Measurements from ENCODE around the gene SLC35A3. TPM values are rescaled to one million over a fixed set of nuclear protein-coding genes. Genes with fewer than 3 reads are reported as not detected.
A peak's percentile ranks its signal among the peaks of the same experiment; 100 is the strongest.
"Not testable (repeated sequence)": the region's sequence is repeated elsewhere in the genome, so short reads cannot be mapped to it uniquely, and the experiment has no call there.

The SLC35A3 gene
- total RNA-seq, 1 donor from 2014 or later = 25.3 TPM

GRCh38 chr1:99965646-99966375, 4.0 kb upstream of the SLC35A3 start:
- FAIRE-seq = no peak
- DNase-seq (ENCODE audit: low read depth) = peak; percentile 72
- Histone ChIP-seq H3K36me3 (ENCODE audit: control insufficient read depth, insufficient read depth, low read length) (no peaks in the 10 kb centered on the region), H3K4me3 (ENCODE audit: low read depth, low read length) (no peak overlapping the region), H3K27me3 (ENCODE audit: control insufficient read depth, insufficient read depth, low read length) (no peaks in the 10 kb centered on the region)
- TF ChIP-seq CTCF (IDR thresholded peaks at IDR 0.05; ENCODE audit: insufficient read depth, low read length, severe bottlenecking) = no peak

- no peak for TF ChIP-seq CTCF (IDR thresholded peaks at IDR 0.05; ENCODE audit: insufficient read depth, low read length, severe bottlenecking)
- FAIRE-seq (no peak), DNase-seq (ENCODE audit: low read depth) (no peak)
- no peak overlapping the region for H3K4me3 ChIP-seq (ENCODE audit: low read depth, low read length)
- H3K27me3 ChIP-seq (ENCODE audit: control insufficient read depth, insufficient read depth, low read length) = no peaks in the 10 kb centered on the region
- no peaks in the 10 kb centered on the region for H3K36me3 ChIP-seq (ENCODE audit: control insufficient read depth, insufficient read depth, low read length)
These were observed 1.6 kb upstream of the SLC35A3 start for GRCh38 chr1:99968214-99968613.

- TF ChIP-seq CTCF (IDR thresholded peaks at IDR 0.05; ENCODE audit: insufficient read depth, low read length, severe bottlenecking) = no peak
- H3K4me3 ChIP-seq (ENCODE audit: low read depth, low read length) = peak overlapping the region; percentile 91
- H3K27me3 ChIP-seq (ENCODE audit: control insufficient read depth, insufficient read depth, low read length) = no peaks in the 10 kb centered on the region
- FAIRE-seq (no peak), DNase-seq (ENCODE audit: low read depth) (peak; percentile 24)
- H3K36me3 ChIP-seq (ENCODE audit: control insufficient read depth, insufficient read depth, low read length) = no peaks in the 10 kb centered on the region
These were observed 502 bp upstream of the SLC35A3 start for GRCh38 chr1:99969260-99969728.

GRCh38 chr1:99970713-99971255, 988 bp downstream of the SLC35A3 start:
- Histone ChIP-seq H3K4me3 (ENCODE audit: low read depth, low read length) (peak overlapping the region; percentile 91), H3K36me3 (ENCODE audit: control insufficient read depth, insufficient read depth, low read length) (no peaks in the 10 kb centered on the region), H3K27me3 (ENCODE audit: control insufficient read depth, insufficient read depth, low read length) (no peaks in the 10 kb centered on the region)
- TF ChIP-seq CTCF (IDR thresholded peaks at IDR 0.05; ENCODE audit: insufficient read depth, low read length, severe bottlenecking) = no peak
- DNase-seq (ENCODE audit: low read depth) = peak; percentile 13
- FAIRE-seq = no peak

- DNase-seq (ENCODE audit: low read depth) = peak; percentile 26
- not testable (repeated sequence) for H3K4me3 ChIP-seq (ENCODE audit: low read depth, low read length); FAIRE-seq; H3K36me3 ChIP-seq (ENCODE audit: control insufficient read depth, insufficient read depth, low read length); H3K27me3 ChIP-seq (ENCODE audit: control insufficient read depth, insufficient read depth, low read length)
These were observed 2.3 kb downstream of the SLC35A3 start for GRCh38 chr1:99972066-99972465.

GRCh38 chr1:99975529-99975928, 5.7 kb downstream of the SLC35A3 start:
- DNase-seq (ENCODE audit: low read depth) = no peak
- H3K36me3 ChIP-seq (ENCODE audit: control insufficient read depth, insufficient read depth, low read length) = no peaks in the 10 kb centered on the region
- no peak overlapping the region for H3K4me3 ChIP-seq (ENCODE audit: low read depth, low read length)
- no peaks in the 10 kb centered on the region for H3K27me3 ChIP-seq (ENCODE audit: control insufficient read depth, insufficient read depth, low read length)
- no peak for TF ChIP-seq CTCF (IDR thresholded peaks at IDR 0.05; ENCODE audit: insufficient read depth, low read length, severe bottlenecking)
- FAIRE-seq = no peak

GRCh38 chr1:99977326-99977725, 7.5 kb downstream of the SLC35A3 start:
- DNase-seq (ENCODE audit: low read depth); H3K27me3 ChIP-seq (ENCODE audit: control insufficient read depth, insufficient read depth, low read length); H3K36me3 ChIP-seq (ENCODE audit: control insufficient read depth, insufficient read depth, low read length); FAIRE-seq; H3K4me3 ChIP-seq (ENCODE audit: low read depth, low read length): not testable (repeated sequence)

All from bronchial epithelial cell (primary cell).